Activated naive CD4-positive, alpha-beta T cell (primary cell): ENCODE results near the gene NOC2L.

Experiments
- DNase-seq, 4 experiments: peaks; one replicate each; lab custom pipeline; 2025; lab: John Stamatoyannopoulos, UW

The NOC2L gene

DNA sequence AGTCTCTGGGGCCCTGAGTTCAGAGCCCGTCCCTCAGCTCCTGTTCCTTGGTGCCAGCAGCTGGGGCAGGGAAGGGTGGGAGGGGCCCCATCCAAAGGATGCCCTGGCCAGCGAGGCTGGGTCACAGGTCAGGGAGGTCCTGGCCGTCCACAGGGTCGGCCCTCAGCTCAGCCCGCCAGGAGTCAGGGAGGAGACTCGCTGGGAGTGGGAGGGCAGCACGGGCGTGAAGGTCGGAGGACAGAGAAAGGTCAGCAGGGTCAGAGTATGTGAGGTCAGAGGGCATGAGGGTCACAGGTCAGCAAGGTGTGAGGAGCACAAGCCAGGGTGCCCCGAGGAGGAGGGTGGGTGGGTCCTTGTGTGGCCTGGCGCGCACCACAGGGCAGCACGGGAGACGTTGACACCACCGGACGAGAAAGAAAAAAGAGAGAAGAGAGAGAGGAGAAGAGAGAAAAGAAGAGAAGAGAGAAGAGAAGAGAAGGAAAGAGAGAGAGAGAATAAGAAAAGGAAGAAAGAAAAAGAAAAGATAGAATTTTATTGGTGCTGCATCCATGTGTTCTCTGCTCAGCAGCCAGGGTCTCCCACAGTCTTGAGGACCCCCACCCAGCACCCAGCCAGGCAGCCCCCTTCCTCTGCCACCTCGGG lies 15.8 kb upstream of the NOC2L start:
- DNase-seq: no peak

DNA sequence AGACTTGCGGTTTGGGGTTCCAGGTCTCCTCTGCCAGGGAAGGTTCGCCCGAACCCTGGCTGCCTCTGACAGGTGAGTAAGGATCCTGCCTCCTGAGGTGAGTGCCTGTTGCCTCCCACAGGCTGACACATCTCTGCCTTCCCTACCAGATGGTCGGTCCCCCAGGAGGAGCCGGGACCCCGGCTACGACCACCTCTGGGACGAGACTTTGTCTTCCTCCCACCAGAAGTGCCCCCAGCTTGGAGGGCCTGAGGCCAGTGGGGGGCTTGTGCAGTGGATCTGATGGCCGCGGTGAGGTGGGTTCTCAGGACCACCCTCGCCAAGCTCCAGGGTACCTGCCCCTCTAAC lies 15.2 kb upstream of the NOC2L start:
- no peak for DNase-seq

DNA sequence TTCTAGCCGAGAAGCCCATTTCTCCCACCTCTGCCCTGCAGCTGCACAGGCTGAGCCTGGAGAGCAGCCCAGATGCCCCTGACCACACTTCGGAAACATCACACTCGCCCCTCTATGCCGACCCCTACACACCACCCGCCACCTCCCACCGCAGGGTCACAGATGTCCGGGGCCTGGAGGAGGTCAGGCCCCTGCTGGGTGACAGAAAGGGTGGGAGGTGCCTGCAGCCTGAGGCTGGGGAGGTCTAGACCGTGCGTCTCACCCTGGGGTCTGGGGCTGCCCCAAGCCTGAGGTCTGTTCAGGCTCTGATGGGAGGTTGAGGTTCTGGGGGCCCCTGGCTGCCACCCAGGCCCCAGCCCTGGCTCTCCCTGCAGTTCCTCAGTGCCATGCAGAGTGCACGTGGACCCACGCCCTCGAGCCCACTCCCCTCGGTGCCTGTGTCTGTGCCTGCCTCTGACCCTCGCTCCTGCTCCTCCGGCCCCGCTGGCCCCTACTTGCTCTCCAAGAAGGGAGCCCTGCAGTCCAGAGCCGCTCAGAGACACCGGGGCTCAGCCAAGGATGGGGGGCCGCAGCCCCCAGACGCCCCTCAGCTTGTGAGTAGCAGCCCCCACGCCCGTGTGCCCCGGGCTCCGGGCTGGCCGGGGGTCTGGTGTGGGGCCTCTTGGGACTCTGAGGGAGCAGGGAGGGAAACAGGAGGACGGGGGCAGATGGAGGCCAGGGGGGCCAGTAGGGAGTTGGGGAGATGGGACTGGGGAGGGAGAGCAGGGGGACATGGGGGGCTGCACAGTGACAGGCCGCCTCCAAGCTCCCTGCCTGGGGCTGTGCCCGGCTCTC lies 14.6 kb upstream of the NOC2L start:
- DNase-seq: no peak

DNA sequence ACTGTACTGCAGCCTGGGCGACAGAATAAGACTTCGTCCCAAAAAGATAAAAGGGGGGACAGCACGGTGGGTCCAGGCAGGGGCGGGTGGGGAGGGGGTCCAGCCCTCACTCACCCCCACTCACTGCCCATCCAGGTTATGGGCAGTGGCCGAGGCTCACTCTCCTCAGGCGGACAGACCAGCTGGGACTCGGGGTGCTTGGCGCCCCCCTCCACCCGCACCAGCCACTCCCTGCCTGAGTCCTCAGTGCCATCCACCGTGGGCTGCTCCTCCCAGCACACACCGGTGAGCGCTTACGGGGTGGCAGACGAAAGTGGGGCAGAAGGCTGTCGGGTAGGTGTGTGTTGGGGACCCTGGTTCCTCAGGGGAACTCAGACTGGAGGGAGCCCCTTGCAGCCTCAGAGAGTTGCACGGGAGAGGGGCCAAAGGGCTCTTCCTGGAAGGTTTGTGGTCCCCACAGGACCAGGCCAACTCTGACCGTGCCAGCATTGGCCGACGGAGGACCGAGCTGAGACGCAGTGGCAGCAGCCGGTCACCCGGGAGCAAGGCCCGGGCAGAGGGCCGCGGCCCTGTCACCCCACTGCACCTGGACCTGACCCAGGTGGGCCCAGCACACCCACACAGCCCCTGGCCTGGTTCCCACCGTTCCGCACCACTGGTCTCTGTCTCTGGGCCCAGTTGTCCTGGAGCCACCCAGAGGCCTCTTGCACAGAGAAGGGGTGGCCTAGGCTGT lies 13.8 kb upstream of the NOC2L start:
- DNase-seq: no peak

DNA sequence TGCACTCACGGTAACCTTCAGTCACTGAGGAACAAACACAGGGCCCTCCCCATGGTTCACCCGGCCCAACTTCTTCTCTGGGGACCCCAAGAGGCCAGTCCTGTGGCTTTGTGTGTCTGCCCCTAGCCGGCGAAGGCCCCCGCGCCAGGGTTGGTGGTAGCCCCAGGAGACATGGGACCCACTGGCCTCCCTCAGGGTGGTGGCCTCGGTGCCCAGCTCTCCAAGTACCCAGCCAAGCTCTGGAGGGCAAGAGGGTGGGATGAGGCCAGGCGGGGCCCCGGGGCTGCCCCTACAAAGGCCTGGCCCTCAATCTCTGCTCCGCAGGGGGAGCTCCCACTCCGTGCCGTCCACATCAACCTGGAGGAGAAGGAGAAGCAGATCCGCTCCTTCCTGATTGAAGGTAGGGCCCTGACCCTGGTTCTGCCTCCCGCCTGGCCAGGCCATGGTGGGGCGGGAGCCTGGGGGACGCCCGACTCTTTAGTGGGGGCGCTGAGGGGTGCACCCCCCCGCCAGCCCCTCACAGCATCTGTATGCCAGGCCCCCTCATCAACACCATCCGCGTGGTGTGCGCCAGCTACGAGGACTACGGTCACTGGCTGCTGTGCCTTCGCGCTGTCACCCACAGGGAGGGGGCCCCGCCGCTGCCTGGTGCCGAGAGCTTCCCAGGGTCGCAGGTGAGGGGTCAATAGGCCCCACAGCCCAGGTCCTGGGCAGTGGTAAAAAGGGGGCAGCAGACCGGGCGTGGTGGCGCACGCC lies 12.9 kb upstream of the NOC2L start:
- DNase-seq: no peak

DNA sequence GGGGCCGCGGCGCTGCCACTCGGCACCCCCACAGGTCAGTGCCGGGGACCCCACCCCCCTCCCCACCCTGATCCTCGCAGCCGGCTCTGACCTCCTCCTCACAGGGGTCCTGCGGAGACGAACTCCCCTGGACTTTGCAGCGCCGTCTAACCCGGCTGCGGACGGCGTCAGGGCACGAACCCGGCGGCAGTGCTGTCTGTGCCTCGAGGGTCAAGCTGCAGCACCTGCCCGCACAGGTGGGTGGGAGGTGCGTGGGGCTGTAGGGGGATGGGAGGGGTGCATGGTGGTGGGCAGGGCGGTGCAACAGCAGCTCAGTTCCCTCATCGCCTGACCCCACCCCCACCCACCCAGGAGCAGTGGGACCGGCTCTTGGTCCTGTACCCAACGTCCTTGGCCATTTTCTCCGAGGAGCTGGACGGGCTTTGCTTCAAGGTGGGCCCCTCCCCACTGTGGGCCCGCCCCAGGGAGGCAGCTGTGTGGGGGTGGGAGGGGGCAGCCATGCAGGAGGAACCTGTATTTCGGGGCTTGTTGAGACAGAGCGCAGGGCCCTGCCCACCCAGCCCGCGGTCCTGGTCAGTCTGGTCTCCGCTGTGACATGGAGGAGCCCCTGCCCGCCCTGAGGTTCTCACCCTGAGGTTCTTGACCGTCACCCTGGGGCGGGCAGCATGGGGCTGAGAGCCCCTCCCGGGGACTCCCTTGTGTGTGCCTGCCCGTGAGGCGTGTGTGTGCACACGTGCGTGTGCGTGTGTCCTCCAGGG lies 12.1 kb upstream of the NOC2L start:
- DNase-seq: no peak

DNA sequence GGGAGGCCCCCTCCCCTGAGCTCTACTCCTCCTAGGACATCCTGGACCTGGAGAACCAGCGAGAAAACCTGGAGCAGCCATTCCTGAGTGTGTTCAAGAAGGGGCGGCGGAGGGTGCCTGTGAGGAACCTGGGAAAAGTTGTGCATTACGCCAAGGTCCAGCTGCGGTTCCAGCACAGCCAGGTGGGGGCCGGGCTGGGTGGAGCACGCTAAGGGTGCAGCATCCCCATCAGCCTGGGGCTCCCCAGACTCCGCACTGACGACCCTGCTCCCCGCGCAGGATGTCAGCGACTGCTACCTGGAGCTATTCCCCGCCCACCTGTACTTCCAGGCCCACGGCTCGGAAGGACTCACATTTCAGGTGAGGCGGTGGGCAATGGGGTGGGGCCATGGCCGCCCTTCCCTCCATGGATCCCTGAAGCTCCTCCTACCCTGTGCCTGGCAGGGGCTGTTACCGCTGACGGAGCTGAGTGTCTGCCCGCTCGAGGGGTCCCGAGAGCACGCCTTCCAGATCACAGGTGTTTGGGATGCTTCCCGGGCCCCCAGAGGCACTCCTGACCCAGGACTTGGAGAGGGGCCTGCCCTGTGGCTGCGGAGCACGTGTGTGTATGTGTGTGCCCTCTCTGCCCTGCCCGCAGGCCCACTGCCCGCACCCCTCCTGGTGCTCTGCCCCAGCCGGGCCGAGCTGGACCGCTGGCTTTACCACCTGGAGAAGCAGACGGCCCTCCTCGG lies 11.4 kb upstream of the NOC2L start:
- DNase-seq: no peak

DNA sequence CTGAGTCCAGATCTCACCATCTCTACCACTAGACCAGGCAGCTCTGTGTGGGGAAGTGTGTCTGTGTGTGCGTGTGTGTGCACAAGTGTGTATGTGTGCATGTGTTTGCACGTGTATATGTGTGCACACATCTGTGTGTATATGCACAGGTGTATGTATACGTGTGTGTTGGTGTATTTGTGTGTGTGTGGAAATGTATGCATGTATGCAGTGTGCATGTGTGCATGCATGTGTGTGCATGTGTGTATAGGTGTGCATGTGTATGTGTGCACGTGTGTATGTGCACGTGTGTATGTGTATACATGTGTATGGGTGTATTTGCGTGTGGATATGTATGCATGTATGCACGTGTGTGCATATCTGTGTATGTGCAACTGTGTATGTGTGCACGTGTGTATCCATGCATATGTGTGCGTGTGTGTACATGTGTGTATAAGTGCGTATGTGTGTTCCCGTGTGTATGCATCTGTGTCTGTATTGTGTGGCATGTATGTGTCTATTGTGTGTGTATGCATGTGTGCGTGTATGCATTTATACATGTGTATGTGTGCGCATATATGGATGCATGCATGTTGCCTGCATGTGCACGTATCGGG lies 10.3 kb upstream of the NOC2L start:
- no peak for DNase-seq

DNA sequence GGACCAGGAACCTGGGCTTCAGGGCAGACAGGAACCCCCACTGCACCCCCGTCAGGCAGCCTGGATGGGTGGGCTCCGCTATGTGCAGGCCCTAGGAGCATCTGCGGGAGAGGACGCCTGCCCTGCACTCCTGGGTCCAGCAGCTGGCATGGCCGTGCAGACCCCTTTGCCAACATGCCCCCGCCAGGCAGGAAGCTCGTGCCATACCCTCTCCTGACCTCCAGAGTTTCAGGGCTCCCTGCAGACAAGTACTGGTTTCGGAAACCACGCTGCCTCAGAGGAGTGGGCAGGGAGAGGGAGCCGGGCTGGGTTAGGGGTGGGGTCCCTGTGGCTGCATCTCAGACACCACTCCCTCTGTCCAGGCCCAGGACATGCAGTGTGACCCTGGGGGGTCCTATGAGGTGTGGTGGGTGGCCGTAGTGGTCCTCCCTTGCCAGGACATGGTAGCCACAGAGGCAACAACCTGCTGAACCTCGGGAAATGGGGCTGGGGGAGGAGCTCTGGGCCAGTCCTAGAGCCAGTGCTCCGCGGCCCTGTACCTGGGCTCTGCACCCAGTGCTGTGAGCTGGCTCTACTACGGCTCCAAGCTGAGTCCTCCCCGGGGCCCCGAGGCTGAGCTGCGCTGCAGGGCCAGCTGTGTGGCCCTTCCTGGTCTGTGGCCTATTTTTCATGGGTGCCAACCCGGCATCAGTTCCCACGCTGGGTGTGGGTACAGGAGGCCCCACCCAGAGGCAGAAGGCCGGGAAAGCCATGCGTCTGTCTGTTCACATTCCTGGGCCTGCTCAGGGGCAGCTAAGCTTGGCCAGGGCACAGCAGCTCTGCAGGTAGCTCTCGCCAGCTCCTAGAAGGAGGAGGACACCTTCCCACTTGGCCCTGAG lies 8.6 kb upstream of the NOC2L start:
- no peak for DNase-seq

DNA sequence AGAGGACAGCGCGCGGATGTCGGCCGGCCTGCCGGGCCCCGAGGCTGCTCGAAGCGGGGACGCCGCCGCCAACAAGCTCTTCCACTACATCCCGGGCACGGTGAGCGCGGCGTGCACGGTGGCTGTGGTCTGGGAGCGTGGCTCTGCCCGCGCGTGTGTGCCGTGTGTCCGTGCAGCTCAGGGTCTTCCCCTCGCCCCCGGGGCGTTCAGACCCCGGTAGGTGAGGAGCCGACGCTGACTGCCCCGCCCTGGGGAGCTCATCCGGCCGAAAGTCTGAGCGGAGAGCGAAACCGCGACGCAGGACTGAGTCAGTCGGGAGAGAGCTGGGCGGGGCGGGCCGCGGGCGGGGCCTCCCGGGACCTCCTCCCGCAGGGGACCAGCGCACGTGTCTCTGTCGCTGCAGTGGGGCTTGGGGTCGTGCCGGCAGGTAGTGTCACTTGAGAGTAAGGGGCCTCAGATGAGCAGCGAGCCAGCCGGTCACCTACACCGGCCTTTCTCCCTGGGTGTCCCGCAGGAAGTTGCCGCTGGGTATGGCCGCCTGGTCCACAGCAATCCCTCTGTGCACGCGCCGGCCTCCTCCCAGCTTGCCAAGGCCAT lies 7.7 kb upstream of the NOC2L start:
- DNase-seq: peak; percentile 57 to 80 (median 66)

DNA sequence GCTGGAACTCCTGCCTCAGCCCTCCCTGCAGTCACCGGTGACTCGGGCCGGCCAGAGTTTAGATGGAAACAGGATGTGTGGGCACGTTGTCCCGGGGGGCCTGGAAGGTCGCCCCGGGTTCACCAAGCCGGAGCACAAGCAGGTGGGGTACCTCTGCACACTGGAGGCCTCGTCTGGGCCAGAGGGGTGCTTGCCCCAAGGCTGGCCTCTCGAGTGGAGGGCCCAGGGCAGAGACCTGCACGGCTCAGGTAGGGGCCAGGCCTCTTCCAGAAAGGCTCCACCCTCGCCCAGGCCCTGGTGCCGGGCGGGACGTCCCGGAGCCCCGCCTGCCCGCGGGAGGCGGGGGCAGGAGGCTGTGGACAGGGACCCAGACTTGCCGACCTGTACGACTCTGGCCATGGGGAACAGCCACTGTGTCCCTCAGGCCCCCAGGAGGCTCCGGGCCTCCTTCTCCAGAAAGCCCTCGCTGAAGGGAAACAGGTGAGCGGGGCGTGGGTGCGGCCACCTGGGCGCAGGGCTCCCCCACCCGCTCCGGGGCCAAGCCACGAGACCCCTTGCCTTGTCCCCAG lies 7.2 kb upstream of the NOC2L start, which contains the start of gene PLEKHN1:
Gene PLEKHN1 (plus strand): TSS at position 348 of the 569 bp plus-strand sequence. CDS start 50 bp downstream, at position 398.
- DNase-seq: no peak

DNA sequence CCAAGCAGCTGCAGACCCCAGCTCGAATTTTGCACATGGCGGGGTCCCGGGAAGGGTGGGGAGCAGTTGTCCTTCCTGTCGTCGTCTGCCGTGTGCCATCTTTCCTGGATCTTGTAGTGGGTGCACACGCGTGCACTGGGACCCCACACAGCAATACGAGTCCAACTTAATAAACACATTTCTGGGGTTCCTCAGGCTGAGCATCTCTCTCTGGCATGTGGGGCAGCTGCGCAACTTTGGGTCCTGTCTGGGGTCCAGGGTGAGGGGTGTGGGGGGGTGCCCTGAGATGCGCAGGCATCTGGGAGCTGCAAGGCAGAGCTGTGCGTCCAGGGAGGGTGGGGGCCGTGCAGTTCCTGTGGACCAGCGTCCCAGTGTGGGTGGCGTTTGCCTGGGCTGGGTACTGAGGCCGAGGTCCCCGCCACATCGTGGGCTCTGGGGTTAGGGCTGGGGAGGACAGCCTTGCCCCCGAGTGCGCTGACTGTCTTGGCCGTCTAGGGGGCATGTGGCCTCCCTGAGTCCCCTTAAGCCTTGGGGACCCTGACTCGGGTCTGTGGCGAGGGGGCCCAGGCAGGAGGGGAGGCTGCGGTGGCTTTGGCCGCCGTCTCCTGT lies 6.6 kb upstream of the NOC2L start:
- DNase-seq: no peak

DNA sequence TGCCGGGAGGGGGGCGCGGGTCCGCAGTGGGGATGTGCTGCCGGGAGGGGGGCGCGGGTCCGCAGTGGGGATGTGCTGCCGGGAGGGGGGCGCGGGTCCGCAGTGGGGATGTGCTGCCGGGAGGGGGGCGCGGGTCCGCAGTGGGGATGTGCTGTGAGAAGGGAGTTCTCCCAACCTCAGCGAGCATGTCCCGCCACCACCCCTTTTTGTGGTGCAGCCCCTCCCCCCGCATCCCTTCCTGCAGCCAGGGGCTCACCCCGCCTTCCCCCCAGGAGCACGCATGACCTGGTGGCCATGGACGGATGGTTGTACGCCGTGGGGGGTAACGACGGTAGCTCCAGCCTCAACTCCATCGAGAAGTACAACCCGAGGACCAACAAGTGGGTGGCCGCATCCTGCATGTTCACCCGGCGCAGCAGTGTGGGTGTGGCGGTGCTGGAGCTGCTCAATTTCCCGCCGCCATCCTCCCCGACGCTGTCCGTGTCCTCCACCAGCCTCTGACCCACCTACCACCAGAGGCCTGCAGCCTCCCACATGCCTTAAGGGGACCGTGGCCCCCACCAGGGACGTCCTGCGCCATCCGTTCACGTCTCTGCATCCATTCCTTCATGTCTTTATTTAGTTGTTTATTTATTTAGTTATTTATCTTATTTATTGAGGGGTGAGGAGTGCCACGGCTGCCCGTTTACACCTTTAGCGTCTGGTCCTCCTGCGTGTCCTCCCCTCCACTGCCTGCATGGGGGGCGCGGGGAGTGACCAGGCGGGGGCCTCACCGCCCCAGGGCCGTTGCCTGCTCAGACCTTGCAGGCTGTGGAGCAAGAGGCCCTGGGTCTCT lies 5.9 kb upstream of the NOC2L start:
- no peak for DNase-seq

DNA sequence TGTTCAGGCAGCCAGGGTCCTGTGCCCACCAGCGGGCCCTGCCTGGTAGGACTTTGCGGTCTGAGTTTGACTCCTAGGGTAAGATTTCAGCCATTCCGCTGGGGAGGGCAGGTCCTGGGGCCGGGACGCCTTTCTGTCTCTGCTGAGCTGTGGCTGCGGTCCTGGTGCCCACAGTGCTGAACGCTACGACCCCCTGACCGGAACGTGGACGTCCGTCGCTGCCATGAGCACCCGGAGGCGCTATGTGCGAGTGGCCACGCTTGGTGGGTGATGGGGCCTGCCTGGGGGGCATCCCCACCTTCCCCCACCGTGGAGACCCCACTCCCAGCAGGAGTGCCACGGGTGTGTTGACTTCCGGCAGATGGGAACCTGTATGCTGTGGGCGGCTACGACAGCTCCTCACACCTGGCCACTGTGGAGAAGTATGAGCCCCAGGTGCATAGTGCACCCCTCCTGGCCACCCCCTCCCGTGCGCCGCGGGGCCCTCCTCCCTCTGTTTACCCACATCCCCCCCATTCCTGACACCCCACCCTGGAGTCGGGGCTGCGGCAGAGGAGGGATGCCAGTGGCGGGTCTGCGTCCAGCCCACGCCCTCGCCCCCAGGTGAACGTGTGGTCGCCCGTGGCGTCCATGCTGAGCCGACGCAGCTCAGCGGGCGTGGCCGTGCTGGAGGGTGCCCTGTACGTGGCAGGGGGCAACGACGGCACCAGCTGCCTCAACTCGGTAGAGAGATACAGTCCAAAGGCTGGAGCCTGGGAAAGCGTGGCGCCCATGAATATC lies 4.9 kb upstream of the NOC2L start:
- DNase-seq: no peak

DNA sequence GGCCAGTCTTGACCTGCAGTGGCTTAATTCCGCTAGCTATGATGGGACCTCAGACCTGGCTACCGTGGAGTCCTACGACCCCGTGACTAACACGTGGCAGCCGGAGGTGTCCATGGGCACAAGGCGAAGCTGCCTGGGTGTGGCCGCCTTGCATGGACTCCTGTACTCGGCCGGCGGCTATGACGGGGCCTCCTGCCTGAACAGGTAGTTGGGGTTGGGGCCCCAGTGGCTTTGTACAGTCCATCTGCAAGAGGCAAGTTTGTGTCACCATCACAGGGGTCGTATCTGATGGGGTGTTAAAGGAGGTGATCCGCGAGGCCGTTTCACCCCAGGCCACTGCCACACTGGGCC lies 4.2 kb upstream of the NOC2L start:
- DNase-seq: no peak
